Sigmoid colon (tissue), 3 donors: ENCODE results near the gene ARHGEF17.

Source experiments
- CTCF ChIP-seq, 4 experiments: fragments of 450-650 bp in 3 of 4; fragments of 200-600 bp in 1 of 4; IDR thresholded peaks; one replicate each; pipeline ENCODE4 v1.5.1; 2016 to 2019; ENCODE audit warnings: antibody characterized with exemption in 4 of 4, mild to moderate bottlenecking in 3 of 4, moderate library complexity in 2 of 4
- POLR2A ChIP-seq, 2 donors: fragments of 450-650 bp; IDR thresholded peaks; one replicate each; pipeline ENCODE4 v1.6.1; 2016; ENCODE audit warnings: antibody characterized with exemption in 2 of 2, mild to moderate bottlenecking in 2 of 2, moderate library complexity in 2 of 2

DNA sequence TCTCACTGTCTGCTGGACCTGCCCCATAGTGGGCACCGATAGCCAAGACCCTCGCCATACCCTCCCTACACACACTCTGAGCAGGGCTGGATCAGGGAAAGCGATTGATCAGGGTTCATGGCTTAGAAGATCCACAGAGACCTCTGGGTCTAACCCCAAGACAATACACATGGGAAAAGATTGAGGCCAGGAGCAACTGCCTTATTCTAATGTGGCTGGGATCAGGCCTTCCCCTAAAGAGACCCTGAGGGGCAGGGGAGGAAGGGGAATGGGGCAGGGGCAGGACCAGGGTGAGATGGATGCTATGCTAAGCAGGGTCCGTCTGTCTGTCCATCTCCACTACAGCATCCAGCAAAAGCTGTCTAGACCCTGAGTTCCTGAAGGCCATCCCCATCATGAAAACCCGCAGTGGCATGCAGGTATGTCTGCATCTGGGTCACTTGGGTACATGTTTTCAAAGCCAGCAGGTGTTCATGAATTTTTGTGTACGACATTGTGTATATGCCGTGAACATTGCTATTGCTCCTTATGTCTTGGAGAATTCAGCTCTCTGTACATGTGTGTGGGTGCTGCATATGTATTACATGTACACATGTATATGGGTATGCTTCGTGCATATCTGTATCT is 52.8 kb downstream of the ARHGEF17 start:
- TF ChIP-seq CTCF (IDR thresholded peaks at IDR 0.05) (no peak), POLR2A (IDR thresholded peaks at IDR 0.05) (no peak)
